ENCODE measurements around the gene HOXB6. TPM values are rescaled to one million over a fixed set of nuclear protein-coding genes. Genes with fewer than 3 reads are reported as not detected.

The HOXB6 gene
- total and polyA plus RNA-seq, 3 donors from 2014 or later, result 2.0 to 4.3 (median 3.0) TPM

DNA sequence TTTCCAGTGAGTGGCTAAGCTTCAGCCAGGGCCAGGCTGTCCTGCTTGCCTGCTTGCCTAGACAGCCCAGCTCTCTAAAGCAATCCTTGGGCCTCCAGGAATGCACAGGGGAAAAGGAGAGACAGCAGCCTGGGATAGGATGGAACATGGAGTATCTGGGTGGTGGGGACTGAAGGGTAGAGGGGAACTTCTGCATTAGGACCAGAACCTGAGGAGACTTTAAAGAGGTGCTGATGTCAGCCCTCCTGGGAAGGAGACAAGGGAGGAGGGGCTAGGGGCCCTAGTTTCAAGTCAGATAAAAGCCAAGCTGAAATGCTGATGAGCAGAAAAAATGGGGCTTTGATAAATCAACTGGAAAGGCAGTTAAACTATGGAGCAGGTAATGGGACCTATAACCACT is 4.2 kb upstream of the HOXB6 start:
- H3K4me3 ChIP-seq, result no peak overlapping the region
- TF ChIP-seq, protein P1, sequence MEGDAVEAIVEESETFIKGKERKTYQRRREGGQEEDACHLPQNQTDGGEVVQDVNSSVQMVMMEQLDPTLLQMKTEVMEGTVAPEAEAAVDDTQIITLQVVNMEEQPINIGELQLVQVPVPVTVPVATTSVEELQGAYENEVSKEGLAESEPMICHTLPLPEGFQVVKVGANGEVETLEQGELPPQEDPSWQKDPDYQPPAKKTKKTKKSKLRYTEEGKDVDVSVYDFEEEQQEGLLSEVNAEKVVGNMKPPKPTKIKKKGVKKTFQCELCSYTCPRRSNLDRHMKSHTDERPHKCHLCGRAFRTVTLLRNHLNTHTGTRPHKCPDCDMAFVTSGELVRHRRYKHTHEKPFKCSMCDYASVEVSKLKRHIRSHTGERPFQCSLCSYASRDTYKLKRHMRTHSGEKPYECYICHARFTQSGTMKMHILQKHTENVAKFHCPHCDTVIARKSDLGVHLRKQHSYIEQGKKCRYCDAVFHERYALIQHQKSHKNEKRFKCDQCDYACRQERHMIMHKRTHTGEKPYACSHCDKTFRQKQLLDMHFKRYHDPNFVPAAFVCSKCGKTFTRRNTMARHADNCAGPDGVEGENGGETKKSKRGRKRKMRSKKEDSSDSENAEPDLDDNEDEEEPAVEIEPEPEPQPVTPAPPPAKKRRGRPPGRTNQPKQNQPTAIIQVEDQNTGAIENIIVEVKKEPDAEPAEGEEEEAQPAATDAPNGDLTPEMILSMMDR (IDR thresholded peaks at IDR 0.05), result no peak
- no peak for TF ChIP-seq POLR2A (IDR thresholded peaks at IDR 0.05)
- no peak for DNase-seq
- H3K27ac ChIP-seq, result no peak overlapping the region
- no peaks in the 10 kb centered on the region for H3K9me3 ChIP-seq
- intact Hi-C loops (cut with DNase I; ENCODE audit: low total_unique reads), result no loop called here
- H3K27me3 ChIP-seq, result no peaks in the 10 kb centered on the region
- H3K36me3 ChIP-seq (ENCODE audit: low read depth, missing control alignments), result no peaks in the 10 kb centered on the region
- peaks cover 10% of the 10 kb centered on the region for H3K4me1 ChIP-seq

GRCh38 chr17:48608494-48608834 is 3.7 kb upstream of the HOXB6 start:
- WGBS, 2 donors, result 78 to 100% methylated on average over 1 of the region's 1 CpG
- H3K36me3 ChIP-seq (ENCODE audit: low read depth, missing control alignments), result no peaks in the 10 kb centered on the region
- no peak for TF ChIP-seq POLR2A (IDR thresholded peaks at IDR 0.05)
- TF ChIP-seq, protein P1 (IDR thresholded peaks at IDR 0.05), result no peak
- no peak overlapping the region for H3K4me3 ChIP-seq
- no peak for DNase-seq
- no peak overlapping the region for H3K27ac ChIP-seq
- intact Hi-C loops (cut with DNase I; ENCODE audit: low total_unique reads), result no loop called here
- H3K9me3 ChIP-seq, result no peaks in the 10 kb centered on the region
- H3K27me3 ChIP-seq, result no peaks in the 10 kb centered on the region
- peaks cover 10% of the 10 kb centered on the region for H3K4me1 ChIP-seq

DNA sequence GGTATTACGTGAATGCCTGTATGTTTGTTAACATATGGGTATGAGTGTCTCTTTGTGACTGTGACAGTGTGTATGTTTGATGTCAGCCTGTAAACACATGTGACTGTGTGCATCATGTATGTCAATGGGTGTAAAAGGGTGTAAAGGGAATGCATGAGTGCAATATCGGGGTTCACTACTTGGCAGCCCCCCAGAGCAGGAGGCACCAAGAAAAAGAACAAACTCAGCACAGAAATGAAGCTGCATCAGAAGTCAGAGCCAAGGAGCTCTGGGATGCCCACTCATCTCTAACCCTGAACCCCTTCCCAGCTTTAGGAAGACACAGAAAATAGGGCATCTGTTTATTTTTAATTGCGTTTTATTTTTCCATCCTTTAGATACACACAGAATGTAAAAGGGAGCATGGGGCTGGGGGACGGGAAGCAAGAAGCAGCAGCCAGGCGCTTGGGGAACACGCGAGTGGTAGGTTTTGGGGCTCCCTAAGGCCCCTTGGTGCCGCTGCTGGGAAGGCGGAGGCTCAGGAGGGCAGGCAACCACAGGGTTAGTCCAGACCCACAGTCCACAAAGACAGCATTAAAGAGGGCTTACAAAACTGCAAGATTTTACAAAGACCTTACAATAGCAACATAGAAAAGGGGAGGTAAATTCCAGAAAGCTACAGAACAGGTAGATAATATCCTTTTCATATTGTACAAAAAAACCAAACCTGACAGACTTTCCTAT is 2.3 kb upstream of the HOXB6 start:
- WGBS, 2 donors, result 59 to 63% methylated on average over 9 of the region's 9 CpGs
- Histone ChIP-seq H3K36me3 (ENCODE audit: low read depth, missing control alignments) (no peaks in the 10 kb centered on the region), H3K27ac (no peak overlapping the region), H3K9me3 (no peaks in the 10 kb centered on the region), H3K4me1 (peaks cover 9% of the 10 kb centered on the region), H3K27me3 (peaks cover 7% of the 10 kb centered on the region), H3K4me3 (no peak overlapping the region)
- DNase-seq, result no peak
- intact Hi-C loops (cut with DNase I; ENCODE audit: low total_unique reads), result no loop called here
- TF ChIP-seq POLR2A (IDR thresholded peaks at IDR 0.05), result no peak
- TF ChIP-seq, protein P1 (IDR thresholded peaks at IDR 0.05), result no peak

GRCh38 chr17:48605991-48606891 is 1.5 kb upstream of the HOXB6 start:
- peaks cover 10% of the 10 kb centered on the region for H3K4me1 ChIP-seq
- intact Hi-C loops (cut with DNase I; ENCODE audit: low total_unique reads), result no loop called here
- 28 to 29% methylated on average over 36 to 41 of the region's 41 CpGs for WGBS, 2 donors
- H3K4me3 ChIP-seq, result no peak overlapping the region
- no peaks in the 10 kb centered on the region for H3K36me3 ChIP-seq (ENCODE audit: low read depth, missing control alignments)
- no peak for TF ChIP-seq POLR2A (IDR thresholded peaks at IDR 0.05)
- TF ChIP-seq, protein P1 (IDR thresholded peaks at IDR 0.05), result no peak
- no peaks in the 10 kb centered on the region for H3K9me3 ChIP-seq
- DNase-seq, result no peak
- H3K27me3 ChIP-seq, result peaks cover 7% of the 10 kb centered on the region
- H3K27ac ChIP-seq, result no peak overlapping the region

Data from testis (tissue), 3 donors.